ENCODE results near the gene AFF4.

DNA sequence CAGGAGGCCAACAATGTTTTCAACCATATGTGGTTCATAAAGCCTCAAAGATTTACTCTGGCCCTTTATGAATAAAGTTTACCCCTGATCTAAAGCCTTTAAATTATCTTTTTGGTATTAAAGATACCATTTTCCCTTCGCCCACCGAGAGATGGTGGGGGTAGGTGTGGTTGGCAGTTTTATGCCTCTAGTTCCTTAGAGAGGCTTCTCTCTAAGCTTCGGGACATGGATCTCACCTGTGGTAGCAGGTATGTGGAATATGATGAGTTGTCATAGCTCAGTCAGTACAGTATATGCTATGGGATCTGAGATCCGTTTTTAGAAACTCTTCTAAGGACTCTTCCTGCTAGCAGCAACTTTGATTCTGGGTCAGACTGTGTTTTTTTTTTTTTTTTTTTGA, 94.7 kb downstream of the AFF4 start:
- TF ChIP-seq TAF1 (IDR thresholded peaks at IDR 0.05; ENCODE audit: borderline replicate concordance, insufficient read depth, low read length) (no peak), POLR2AphosphoS5 (IDR thresholded peaks at IDR 0.05; ENCODE audit: low read depth, low read length) (no peak), SIN3A (IDR thresholded peaks at IDR 0.05; ENCODE audit: borderline replicate concordance, insufficient read depth, low read length) (no peak)
- TF ChIP-seq, protein P1, sequence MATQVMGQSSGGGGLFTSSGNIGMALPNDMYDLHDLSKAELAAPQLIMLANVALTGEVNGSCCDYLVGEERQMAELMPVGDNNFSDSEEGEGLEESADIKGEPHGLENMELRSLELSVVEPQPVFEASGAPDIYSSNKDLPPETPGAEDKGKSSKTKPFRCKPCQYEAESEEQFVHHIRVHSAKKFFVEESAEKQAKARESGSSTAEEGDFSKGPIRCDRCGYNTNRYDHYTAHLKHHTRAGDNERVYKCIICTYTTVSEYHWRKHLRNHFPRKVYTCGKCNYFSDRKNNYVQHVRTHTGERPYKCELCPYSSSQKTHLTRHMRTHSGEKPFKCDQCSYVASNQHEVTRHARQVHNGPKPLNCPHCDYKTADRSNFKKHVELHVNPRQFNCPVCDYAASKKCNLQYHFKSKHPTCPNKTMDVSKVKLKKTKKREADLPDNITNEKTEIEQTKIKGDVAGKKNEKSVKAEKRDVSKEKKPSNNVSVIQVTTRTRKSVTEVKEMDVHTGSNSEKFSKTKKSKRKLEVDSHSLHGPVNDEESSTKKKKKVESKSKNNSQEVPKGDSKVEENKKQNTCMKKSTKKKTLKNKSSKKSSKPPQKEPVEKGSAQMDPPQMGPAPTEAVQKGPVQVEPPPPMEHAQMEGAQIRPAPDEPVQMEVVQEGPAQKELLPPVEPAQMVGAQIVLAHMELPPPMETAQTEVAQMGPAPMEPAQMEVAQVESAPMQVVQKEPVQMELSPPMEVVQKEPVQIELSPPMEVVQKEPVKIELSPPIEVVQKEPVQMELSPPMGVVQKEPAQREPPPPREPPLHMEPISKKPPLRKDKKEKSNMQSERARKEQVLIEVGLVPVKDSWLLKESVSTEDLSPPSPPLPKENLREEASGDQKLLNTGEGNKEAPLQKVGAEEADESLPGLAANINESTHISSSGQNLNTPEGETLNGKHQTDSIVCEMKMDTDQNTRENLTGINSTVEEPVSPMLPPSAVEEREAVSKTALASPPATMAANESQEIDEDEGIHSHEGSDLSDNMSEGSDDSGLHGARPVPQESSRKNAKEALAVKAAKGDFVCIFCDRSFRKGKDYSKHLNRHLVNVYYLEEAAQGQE (IDR thresholded peaks at IDR 0.05; ENCODE audit: insufficient read depth in 1 of 2, low read depth in 2 of 2, low read length in 2 of 2): no peak

All from PFSK-1 (cell line).